Pancreas (tissue), 10 donors: ENCODE measurements around the gene GALNT8. TPM values are rescaled to one million over a fixed set of nuclear protein-coding genes. Genes with fewer than 3 reads are reported as not detected.

Experiments used
- ATAC-seq, 4 donors: fragments of 200-7000 bp; cut with Tn5 transposase; one replicate each; pipeline versions ENCODE4 v1.8.0 to v1.9.1; 2020; ENCODE audit warnings: mild to moderate bottlenecking in 4 of 4, moderate library complexity in 4 of 4
- DNase-seq, 6 donors: peaks; one replicate each; pipeline ENCODE4 v3.0.0-alpha.2; 2020
- FAIRE-seq: peaks from 2 replicates; lab custom pipeline; 2012; peaks lifted over from hg19 to GRCh38; lab: Jason Lieb, UNC
- H3K27ac ChIP-seq, 4 donors: fragments of 200-600 bp; sonication (generic); 1 replicate in 3 of 4; 2 replicates in 1 of 4; pipeline versions ENCODE4 v1.5.0 to v1.8.0; 2020
- H3K27me3 ChIP-seq, 4 donors: fragments of 200-600 bp; one replicate each; pipeline ENCODE4 v1.8.0; 2021
- H3K36me3 ChIP-seq, 3 donors: fragments of 200-600 bp; sonication (generic) in 1 of 3; one replicate each; pipeline versions ENCODE4 v1.5.0 to v1.8.0; 2020 to 2021
- H3K4me1 ChIP-seq, 3 donors: fragments of 200-600 bp; one replicate each; pipeline ENCODE4 v1.8.0; 2021
- H3K4me3 ChIP-seq, 4 donors: fragments of 200-600 bp; sonication (generic) in 2 of 4; one replicate each; pipeline versions ENCODE4 v1.5.0 to v1.8.0; 2020 to 2021
- H3K9me3 ChIP-seq, 4 donors: fragments of 200-600 bp; one replicate each; pipeline ENCODE4 v1.8.0; 2021
- CTCF ChIP-seq, 4 donors: fragments of 200-600 bp; sonication (generic) in 3 of 4; IDR thresholded peaks; one replicate each; pipeline versions ENCODE4 v1.5.0 to v1.8.0; 2021; ENCODE audit warnings: antibody characterized with exemption in 4 of 4
- WGBS, 2 donors: extraction: QIAGEN DNeasy Blood & Tissue Kit; methylation state at CpG; one replicate each; pipeline ENCODE4 v1.1.7; 2013; 5-methylcytosine and 5-hydroxymethylcytosine counted together
- intact Hi-C, 3 donors: fragments of 100-400 bp; cut with DNase I; formaldehyde crosslinking; loops; one replicate each; pipeline versions ENCODE4 v1.11.1 to v1.14.2; 2022
- polyA plus RNA-seq, 2 donors: library from polyadenylated mRNA; stranded (reverse); fragments of 200-250 nt; gene quantifications; one replicate each; pipeline ENCODE4 v1.2.3, GENCODE V29; 2013
- total RNA-seq, 6 donors: library from RNA; stranded (reverse); fragmentation: NEBNext Ultra II Directional in 4 of 6; extraction: Animal tissue kit (Norgen Biotek cat#: 25700) in 4 of 6; gene quantifications; one replicate each; pipeline versions ENCODE4 v1.2.1 to v1.2.4, GENCODE V29; 2021 to 2023
- donor health status: healthy with polysubstance abuse.
- donor health status: DM: no; HTN: no; CAD: no; lungs with moderate emphysema.
- donor health status: DM: no; HTN: no; CAD: no.
- donor health status: control.
- donor health status: control.
- donor health status: Bipolar disorder and iron deficiency.
- donor health status: DM: yes; HTN: yes; CAD: no.
- donor health status: DM: no; HTN: no; CAD: no.
- donor health status: DM: no; HTN: no; CAD: no.
- donor health status: DM: yes; HTN: yes; CAD: no.

The GALNT8 gene
- total and polyA plus RNA-seq, 8 donors: 0.28 to 5.7 (median 0.64) TPM

- no peak overlapping the region for H3K4me3 ChIP-seq
- WGBS, 2 donors: 79 to 88% methylated on average over 7 of the region's 7 CpGs
- no peaks in the 10 kb centered on the region for H3K4me1 ChIP-seq
- no peak for TF ChIP-seq CTCF (IDR thresholded peaks at IDR 0.05)
- no peak overlapping the region for H3K27ac ChIP-seq
- ATAC-seq: no peak
- intact Hi-C loops: no loop called here
- no peak for FAIRE-seq
- no peak for DNase-seq
- no peaks in the 10 kb centered on the region for H3K36me3 ChIP-seq
- H3K27me3 ChIP-seq: no peaks in the 10 kb centered on the region
- H3K9me3 ChIP-seq: no peaks in the 10 kb centered on the region
Observed at GRCh38 chr12:4762773-4763172, 42.6 kb downstream of the GALNT8 start.

DNA sequence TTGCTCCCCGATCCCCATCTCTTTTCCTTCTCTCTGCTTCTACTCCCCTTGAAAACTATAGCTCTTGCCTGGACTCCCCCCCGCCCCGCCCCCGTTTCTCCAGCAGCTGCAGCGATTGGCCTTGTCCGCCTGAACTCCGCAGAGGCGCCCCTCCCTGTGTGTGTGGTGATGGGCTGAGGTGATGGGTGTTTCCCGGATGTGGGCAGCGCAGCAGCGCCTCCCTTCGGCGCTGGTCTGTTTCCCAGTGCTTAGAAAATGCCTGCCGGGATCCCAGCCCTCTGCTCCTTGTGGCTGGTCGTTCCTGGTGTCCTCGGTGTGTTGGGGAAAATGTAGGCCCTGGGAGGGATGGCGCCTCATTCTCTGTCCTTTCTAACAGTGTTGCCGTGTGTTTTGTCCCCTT is 43.3 kb downstream of the GALNT8 start:
- WGBS, 2 donors: 29 to 41% methylated on average over 18 of the region's 18 CpGs
- no peak for TF ChIP-seq CTCF (IDR thresholded peaks at IDR 0.05)
- H3K36me3 ChIP-seq: no peaks in the 10 kb centered on the region
- H3K4me1 ChIP-seq: no peaks in the 10 kb centered on the region
- intact Hi-C loops: no loop called here
- H3K4me3 ChIP-seq: no peak overlapping the region
- DNase-seq: no peak
- no peak overlapping the region for H3K27ac ChIP-seq
- H3K9me3 ChIP-seq: no peaks in the 10 kb centered on the region
- peak in 2 of 4 donors; percentile 52 to 54 for ATAC-seq
- no peak for FAIRE-seq
- H3K27me3 ChIP-seq: no peaks in the 10 kb centered on the region

GRCh38 chr12:4766445-4766844 is 46.2 kb downstream of the GALNT8 start:
- WGBS, 2 donors: 81 to 82% methylated on average over 6 of the region's 6 CpGs
- Histone ChIP-seq H3K4me1 (no peaks in the 10 kb centered on the region), H3K27ac (no peak overlapping the region), H3K36me3 (no peaks in the 10 kb centered on the region), H3K9me3 (no peaks in the 10 kb centered on the region), H3K27me3 (no peaks in the 10 kb centered on the region), H3K4me3 (no peak overlapping the region)
- intact Hi-C loops: no loop called here
- no peak for TF ChIP-seq CTCF (IDR thresholded peaks at IDR 0.05)
- DNase-seq: no peak
- no peak for ATAC-seq
- FAIRE-seq: no peak

- WGBS, 2 donors: 78 to 80% methylated on average over 2 of the region's 2 CpGs
- Histone ChIP-seq H3K9me3 (no peaks in the 10 kb centered on the region), H3K36me3 (no peaks in the 10 kb centered on the region), H3K4me3 (no peak overlapping the region), H3K4me1 (no peaks in the 10 kb centered on the region), H3K27ac (no peak overlapping the region), H3K27me3 (no peaks in the 10 kb centered on the region)
- intact Hi-C loops: no loop called here
- no peak for FAIRE-seq
- no peak for DNase-seq
- ATAC-seq: no peak
- TF ChIP-seq CTCF (IDR thresholded peaks at IDR 0.05): no peak
Observed at GRCh38 chr12:4767186-4767585, 47.0 kb downstream of the GALNT8 start.

DNA sequence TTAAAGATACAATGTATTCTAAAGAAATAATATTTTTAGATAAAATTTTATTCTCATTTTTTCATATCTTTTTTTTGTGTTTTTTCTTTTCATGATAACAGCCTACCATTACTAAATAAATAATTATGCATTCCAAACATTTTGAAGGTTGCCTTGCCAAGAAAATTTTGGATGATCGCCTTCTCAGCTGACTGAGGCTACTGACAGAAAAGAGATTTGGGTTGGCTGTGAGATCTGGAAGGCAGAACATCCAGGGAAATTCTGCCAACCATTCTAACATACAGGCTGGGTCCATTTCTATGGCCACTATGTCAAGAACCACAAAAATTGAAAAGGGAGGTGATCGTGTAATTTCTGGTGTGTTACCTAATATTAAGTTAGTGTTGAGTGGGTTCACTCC is 48.1 kb downstream of the GALNT8 start:
- no peak overlapping the region for H3K27ac ChIP-seq
- H3K36me3 ChIP-seq: no peaks in the 10 kb centered on the region
- H3K4me3 ChIP-seq: no peak overlapping the region
- FAIRE-seq (no peak), ATAC-seq (no peak), DNase-seq (no peak)
- TF ChIP-seq CTCF (IDR thresholded peaks at IDR 0.05): no peak
- 68 to 69% methylated on average over 2 of the region's 2 CpGs for WGBS, 2 donors
- intact Hi-C loops: no loop called here
- no peaks in the 10 kb centered on the region for H3K27me3 ChIP-seq
- H3K9me3 ChIP-seq: no peaks in the 10 kb centered on the region
- H3K4me1 ChIP-seq: no peaks in the 10 kb centered on the region
